ENCODE measurements around the gene CCDC141.

DNA sequence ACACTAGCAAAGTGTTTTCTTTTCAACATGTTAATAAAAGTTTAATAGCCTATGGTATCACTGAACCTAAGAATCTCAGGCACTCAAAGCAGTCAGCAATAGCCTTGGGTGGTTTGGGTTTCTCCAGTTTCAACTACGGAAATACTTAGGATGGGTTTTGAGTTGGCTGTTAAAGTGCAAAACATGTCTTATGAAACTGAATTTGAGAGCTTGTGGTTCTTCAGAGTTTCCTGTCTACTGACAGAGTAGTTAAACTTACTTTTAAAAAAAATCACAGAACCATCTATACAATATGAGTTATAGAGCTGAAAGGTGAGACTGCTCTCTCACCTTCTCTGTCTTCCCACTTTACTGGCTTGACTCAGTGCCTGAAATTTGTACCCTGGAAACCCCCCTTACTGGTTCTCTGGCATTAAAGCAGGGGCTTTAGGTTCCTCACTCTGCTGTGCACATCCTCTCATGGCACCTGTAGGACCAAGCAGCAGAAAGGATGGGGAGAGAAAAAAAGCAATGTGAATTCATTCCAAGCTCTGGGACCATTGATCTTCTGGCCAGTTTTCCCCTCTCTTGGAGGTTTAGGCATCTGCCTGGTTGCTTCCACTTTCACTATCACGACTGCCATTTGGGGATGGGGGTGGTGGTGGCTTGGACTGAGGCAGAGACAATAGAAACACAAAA, 18.1 kb downstream of the CCDC141 start:
- TF ChIP-seq EP300 (IDR thresholded peaks at IDR 0.05) (no peak), POLR2A (IDR thresholded peaks at IDR 0.05) (no peak)
- TF ChIP-seq, protein P1, sequence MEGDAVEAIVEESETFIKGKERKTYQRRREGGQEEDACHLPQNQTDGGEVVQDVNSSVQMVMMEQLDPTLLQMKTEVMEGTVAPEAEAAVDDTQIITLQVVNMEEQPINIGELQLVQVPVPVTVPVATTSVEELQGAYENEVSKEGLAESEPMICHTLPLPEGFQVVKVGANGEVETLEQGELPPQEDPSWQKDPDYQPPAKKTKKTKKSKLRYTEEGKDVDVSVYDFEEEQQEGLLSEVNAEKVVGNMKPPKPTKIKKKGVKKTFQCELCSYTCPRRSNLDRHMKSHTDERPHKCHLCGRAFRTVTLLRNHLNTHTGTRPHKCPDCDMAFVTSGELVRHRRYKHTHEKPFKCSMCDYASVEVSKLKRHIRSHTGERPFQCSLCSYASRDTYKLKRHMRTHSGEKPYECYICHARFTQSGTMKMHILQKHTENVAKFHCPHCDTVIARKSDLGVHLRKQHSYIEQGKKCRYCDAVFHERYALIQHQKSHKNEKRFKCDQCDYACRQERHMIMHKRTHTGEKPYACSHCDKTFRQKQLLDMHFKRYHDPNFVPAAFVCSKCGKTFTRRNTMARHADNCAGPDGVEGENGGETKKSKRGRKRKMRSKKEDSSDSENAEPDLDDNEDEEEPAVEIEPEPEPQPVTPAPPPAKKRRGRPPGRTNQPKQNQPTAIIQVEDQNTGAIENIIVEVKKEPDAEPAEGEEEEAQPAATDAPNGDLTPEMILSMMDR (IDR thresholded peaks at IDR 0.05): no peak
